ENCODE data around the gene PCSK5. TPM values are rescaled to one million over a fixed set of nuclear protein-coding genes. Genes with fewer than 3 reads are reported as not detected.

The PCSK5 gene
- polyA plus RNA-seq, 1 experiment, result 0.74 TPM

DNA sequence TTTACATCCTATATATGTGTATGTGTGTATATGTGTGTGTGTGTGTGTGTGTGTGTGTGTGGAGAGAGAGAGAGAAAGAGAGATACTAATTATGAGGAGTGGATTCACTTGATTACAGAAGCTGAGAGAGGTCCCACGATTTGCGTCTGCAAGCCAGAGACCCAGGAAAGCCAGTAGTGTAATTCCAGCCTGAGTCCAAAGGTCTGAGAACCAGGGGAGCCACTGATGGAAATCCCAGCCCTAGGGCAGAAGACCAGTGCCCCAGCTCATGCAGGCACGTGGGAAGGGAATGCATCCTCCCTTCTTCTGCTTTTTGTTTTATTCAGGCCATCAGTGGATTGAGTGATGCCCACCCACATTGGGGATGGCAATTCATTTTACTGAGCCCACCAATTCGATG lies 74.8 kb downstream of the PCSK5 start:
- CTCF ChIA-PET, result no interaction called here
- DNase-seq (ENCODE audit: low read depth), result no peak
- H3K4me3 ChIP-seq (ENCODE audit: low read depth, low read length), result no peak overlapping the region
- no peaks in the 10 kb centered on the region for H3K27me3 ChIP-seq (ENCODE audit: control insufficient read depth, insufficient read depth, low read length)
- POLR2A ChIA-PET, result no interaction called here
- no peaks in the 10 kb centered on the region for H3K36me3 ChIP-seq (ENCODE audit: control insufficient read depth, insufficient read depth, low read length)
- TF ChIP-seq, protein P1, sequence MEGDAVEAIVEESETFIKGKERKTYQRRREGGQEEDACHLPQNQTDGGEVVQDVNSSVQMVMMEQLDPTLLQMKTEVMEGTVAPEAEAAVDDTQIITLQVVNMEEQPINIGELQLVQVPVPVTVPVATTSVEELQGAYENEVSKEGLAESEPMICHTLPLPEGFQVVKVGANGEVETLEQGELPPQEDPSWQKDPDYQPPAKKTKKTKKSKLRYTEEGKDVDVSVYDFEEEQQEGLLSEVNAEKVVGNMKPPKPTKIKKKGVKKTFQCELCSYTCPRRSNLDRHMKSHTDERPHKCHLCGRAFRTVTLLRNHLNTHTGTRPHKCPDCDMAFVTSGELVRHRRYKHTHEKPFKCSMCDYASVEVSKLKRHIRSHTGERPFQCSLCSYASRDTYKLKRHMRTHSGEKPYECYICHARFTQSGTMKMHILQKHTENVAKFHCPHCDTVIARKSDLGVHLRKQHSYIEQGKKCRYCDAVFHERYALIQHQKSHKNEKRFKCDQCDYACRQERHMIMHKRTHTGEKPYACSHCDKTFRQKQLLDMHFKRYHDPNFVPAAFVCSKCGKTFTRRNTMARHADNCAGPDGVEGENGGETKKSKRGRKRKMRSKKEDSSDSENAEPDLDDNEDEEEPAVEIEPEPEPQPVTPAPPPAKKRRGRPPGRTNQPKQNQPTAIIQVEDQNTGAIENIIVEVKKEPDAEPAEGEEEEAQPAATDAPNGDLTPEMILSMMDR (IDR thresholded peaks at IDR 0.05; ENCODE audit: insufficient read depth, low read depth, low read length), result no peak

DNA sequence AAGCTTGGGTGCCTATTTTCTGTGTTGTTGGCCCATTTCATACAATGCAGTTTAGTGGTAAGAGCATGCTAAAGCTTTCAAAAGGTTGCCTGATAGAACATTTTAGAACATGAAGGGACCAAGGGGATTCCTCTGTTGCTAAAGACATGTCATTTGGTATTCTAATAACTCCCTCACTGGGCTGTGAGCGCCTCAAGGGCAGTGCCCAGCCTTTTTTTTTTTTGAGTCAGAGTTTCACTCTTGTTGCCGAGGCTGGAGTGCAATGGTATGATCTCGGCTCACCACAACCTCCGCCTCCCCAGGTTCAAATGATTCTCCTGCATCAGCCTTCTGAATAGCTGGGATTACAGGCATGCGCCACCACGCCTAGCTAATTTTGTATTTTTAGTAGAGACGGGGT lies 77.1 kb downstream of the PCSK5 start:
- CTCF ChIA-PET, result no interaction called here
- Histone ChIP-seq H3K36me3 (ENCODE audit: control insufficient read depth, insufficient read depth, low read length) (no peaks in the 10 kb centered on the region), H3K4me3 (ENCODE audit: low read depth, low read length) (no peak overlapping the region), H3K27me3 (ENCODE audit: control insufficient read depth, insufficient read depth, low read length) (no peaks in the 10 kb centered on the region)
- DNase-seq (ENCODE audit: low read depth), result no peak
- TF ChIP-seq, protein P1 (IDR thresholded peaks at IDR 0.05; ENCODE audit: insufficient read depth, low read depth, low read length), result no peak
- POLR2A ChIA-PET, result no interaction called here

DNA sequence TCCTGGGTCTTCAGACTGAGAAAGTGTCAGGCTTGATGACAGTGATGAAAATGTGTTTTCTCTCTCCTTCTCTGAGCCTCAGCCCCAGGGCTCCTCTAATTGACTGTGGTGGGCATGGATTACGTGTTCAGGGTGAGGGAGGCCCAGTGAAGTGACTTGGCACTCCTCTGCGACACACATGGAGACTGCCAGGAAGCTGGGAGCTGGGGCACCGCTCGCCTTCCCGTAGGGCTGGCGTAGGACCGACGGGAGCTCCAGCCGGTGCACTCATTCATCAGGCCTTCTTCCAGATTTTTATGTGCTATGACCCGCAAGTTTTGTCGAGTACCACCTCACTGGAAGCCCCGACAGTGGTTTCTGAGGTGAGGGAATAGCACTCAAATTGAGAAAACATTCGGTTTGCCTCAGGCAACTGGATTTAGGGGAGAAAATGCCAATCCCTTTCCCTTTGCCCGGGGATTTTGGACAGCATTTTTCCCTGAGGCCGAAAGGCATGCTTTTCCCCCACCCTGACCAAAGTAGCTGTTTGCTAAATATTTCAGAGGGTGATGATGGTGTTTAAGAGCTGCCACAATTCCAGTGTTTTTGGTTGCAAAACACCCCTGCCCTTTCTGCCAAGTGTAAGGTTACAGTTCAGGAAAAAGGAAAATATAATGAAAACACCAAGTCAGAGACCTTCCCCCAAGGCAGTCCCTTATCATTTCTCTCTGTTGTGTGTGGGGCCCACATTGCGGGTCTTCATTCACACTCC lies 83.7 kb downstream of the PCSK5 start:
- TF ChIP-seq, protein P1 (IDR thresholded peaks at IDR 0.05; ENCODE audit: insufficient read depth, low read depth, low read length), result no peak
- no peaks in the 10 kb centered on the region for H3K36me3 ChIP-seq (ENCODE audit: control insufficient read depth, insufficient read depth, low read length)
- no peak overlapping the region for H3K4me3 ChIP-seq (ENCODE audit: low read depth, low read length)
- ChIA-PET POLR2A (interaction anchor here (0.6 kb wide), 1 partner anchor 26 kb away, joined by 3 read pairs; no protein-coding TSS in a partner anchor), CTCF (interaction anchor here (0.8 kb wide), 1 partner anchor 10 kb away, joined by 3 read pairs; no protein-coding TSS in a partner anchor)
- DNase-seq (ENCODE audit: low read depth), result no peak
- no peaks in the 10 kb centered on the region for H3K27me3 ChIP-seq (ENCODE audit: control insufficient read depth, insufficient read depth, low read length)

DNA sequence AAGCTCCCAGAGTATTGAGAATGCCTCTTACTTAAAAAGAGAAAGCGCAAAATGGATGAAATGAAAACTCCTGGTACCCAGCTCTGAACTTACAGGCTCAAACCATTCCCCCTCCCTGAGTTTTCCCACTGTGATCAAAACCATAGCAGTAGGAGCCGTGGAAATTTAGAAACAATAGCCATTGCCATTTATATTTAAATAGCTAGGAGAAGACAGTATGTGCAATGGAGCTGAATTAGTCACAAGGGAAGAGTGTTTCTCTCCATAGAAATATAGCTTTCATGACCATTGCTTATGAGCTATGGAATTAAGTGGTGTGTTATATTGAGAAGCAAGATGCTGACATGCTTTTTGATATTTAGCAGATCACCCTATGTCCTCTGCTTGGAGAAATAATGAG lies 84.6 kb downstream of the PCSK5 start:
- Histone ChIP-seq H3K36me3 (ENCODE audit: control insufficient read depth, insufficient read depth, low read length) (no peaks in the 10 kb centered on the region), H3K4me3 (ENCODE audit: low read depth, low read length) (no peak overlapping the region), H3K27me3 (ENCODE audit: control insufficient read depth, insufficient read depth, low read length) (no peaks in the 10 kb centered on the region)
- ChIA-PET POLR2A (no interaction called here), CTCF (interaction anchor here (0.8 kb wide), 1 partner anchor 11 kb away, joined by 3 read pairs; no protein-coding TSS in a partner anchor)
- TF ChIP-seq, protein P1 (IDR thresholded peaks at IDR 0.05; ENCODE audit: insufficient read depth, low read depth, low read length), result no peak
- no peak for DNase-seq (ENCODE audit: low read depth)

DNA sequence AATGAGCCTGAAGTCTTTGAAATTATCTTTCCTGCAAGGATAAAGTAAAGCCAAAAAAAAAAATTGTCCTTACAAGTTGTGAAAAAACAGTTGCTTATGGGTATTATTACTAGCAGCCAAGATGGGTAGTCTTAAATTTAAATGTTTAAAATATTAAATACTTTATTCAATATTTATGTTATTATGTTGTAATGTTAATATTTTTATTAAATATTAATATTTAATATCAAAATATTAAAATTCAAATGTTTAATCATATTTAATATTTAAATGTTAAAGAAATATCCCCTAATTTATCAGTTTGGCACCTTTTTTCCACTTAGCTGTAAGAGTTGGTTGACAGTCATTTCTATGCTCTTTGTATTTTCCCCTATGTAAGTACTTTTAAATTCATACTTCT lies 86.1 kb downstream of the PCSK5 start:
- no peaks in the 10 kb centered on the region for H3K27me3 ChIP-seq (ENCODE audit: control insufficient read depth, insufficient read depth, low read length)
- CTCF ChIA-PET, result interaction anchor here (0.6 kb wide), 1 partner anchor 949 kb away, joined by 4 read pairs; no protein-coding TSS in a partner anchor
- no peaks in the 10 kb centered on the region for H3K36me3 ChIP-seq (ENCODE audit: control insufficient read depth, insufficient read depth, low read length)
- TF ChIP-seq, protein P1 (IDR thresholded peaks at IDR 0.05; ENCODE audit: insufficient read depth, low read depth, low read length), result no peak
- DNase-seq (ENCODE audit: low read depth), result no peak
- H3K4me3 ChIP-seq (ENCODE audit: low read depth, low read length), result no peak overlapping the region
- POLR2A ChIA-PET, result interaction anchor here (0.7 kb wide), 1 partner anchor 13 kb away, joined by 4 read pairs; no protein-coding TSS in a partner anchor
